Stimulated activated CD4-positive, alpha-beta T cell treated with anti-CD3 and anti-CD28 coated beads, Interleukin-15, amount 100 ng/mL, for 48 hours (primary cell): ENCODE results near the gene SCAP.
"Not testable (repeated sequence)": the region's sequence is repeated elsewhere in the genome, so short reads cannot be mapped to it uniquely, and the experiment has no call there.

Experiments used
- DNase-seq, 2 donors: peaks; one replicate each; pipeline ENCODE4 v3.0.0-alpha.2; 2020; ENCODE audit warnings: low read depth in 2 of 2

Gene SCAP

GRCh38 chr3:47475570-47476329 is at the start of gene SCAP:
SCAP (minus strand) TSS chr3:47475941; CDS start chr3:47442993, 32,948 bp downstream.
- peak; percentile 91 to 94 for DNase-seq

- no peak for DNase-seq
Measured at GRCh38 chr3:47523310-47524073, 47.8 kb upstream of the SCAP start.

GRCh38 chr3:47522082-47522987 is 46.6 kb upstream of the SCAP start:
- DNase-seq = peak; percentile 56 to 75

DNA sequence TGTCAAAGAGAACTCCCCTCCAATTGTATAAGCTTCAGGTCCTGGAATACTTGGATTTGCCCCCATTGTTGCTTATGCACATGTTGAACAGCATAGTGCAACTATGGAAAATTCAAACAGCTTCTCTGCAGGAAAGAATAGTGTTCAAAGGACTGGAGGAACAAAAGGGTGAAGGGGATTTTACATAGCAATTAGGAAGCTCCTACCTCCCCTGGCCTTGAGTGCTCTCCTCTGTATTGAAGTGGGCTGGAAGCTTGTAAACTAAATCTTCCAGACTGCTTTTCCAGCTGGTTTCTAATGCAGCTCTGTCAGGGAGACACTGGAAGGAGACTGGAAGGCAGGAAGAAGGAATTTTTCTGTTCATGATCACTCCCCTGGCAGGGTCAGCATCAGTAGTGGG is 45.0 kb upstream of the SCAP start:
- DNase-seq = no peak

DNA sequence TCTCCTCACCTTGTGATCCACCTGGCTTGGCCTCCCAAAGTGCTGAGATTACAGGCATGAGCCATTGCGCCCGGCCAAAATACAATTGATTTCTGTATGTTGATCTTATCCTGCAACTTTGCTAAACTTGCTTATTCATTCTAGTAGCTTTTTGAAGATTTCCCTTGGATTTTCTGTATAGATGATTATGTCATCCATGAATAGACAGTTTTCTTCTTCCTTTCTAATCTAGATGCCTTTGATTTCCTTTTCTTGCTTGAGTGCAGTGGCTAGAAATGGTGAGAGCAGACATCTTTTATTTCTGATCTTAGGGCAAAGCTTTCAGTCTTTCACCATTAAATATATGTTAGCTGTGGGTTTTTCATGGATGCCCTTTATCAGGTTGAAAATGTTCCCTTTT is 42.2 kb upstream of the SCAP start:
- no peak for DNase-seq

- DNase-seq = no peak
Measured at GRCh38 chr3:47515864-47516319, 40.2 kb upstream of the SCAP start.

- no peak for DNase-seq
Measured at GRCh38 chr3:47515100-47515499, 39.4 kb upstream of the SCAP start.

- peak; percentile 96 to 97 for DNase-seq
Measured at GRCh38 chr3:47513125-47513929, 37.6 kb upstream of the SCAP start, which contains the start of gene ELP6. ELP6 (minus strand) TSS chr3:47513712; CDS start chr3:47513590, 122 bp downstream.

GRCh38 chr3:47512416-47513124 is 36.8 kb upstream of the SCAP start:
- DNase-seq = peak in 1 of 2 donors; percentile 15

DNA sequence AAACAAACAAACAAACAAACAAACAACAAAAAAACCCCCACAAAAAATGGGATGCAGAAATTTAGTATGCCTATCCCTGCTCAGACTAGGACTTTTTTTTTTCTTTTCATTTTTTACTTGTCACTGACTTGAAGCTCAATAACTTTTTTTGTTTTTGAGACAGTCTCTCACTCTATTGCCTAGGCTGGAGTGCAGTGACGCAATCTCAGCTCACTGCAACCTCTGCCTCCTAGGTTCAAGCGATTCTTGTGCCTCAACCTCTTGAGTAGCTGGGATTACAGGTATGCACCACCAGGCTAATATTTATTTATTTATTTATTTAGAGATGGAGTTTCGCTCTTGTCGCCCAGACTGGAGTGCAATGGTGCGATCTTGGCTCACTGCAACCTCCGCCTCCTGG is 29.5 kb upstream of the SCAP start:
- not testable (repeated sequence) for DNase-seq

GRCh38 chr3:47504113-47504512 is 28.4 kb upstream of the SCAP start:
- no peak for DNase-seq

DNA sequence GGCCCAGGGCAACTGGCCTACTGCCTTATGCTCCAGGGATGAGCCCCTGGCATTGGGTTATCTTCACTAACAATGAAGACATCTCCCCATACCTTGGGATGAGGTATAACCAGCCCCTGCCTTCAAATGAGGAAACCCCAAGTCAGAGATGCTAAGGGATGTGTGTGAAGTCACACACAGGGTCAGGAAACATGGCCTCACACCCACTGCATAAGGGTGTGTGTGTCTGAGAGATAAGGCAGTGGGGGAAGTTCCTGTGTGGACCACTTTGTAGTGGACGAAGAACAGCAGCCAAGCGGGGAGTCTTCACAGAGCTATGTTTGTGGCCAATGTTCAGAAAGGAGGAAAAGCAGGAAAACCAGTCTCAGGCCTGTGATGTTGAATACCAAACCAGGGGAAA is 27.3 kb upstream of the SCAP start:
- DNase-seq = no peak

GRCh38 chr3:47496892-47497291 is 21.2 kb upstream of the SCAP start:
- no peak for DNase-seq

- DNase-seq = no peak
Measured at GRCh38 chr3:47495886-47496285, 20.1 kb upstream of the SCAP start.

DNA sequence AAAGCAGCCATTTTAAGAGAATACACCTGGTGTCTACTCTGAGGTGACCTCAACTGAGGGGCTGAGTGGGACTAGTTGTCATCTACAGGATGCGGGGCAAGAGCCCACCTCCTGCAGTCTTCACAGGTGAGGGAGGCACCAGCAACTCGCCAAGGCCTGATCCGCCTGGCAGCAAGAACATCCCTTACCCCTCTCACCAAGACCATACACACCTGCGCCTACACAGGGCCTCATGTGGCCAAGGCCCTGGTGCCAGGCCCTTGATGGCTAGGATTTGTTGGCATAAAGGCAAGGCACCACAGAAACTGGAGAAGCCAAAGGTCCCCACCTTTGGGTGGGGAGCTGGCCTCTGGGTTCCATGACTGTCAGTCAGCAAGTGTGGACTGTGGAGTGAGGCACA is 19.4 kb upstream of the SCAP start:
- no peak for DNase-seq

DNA sequence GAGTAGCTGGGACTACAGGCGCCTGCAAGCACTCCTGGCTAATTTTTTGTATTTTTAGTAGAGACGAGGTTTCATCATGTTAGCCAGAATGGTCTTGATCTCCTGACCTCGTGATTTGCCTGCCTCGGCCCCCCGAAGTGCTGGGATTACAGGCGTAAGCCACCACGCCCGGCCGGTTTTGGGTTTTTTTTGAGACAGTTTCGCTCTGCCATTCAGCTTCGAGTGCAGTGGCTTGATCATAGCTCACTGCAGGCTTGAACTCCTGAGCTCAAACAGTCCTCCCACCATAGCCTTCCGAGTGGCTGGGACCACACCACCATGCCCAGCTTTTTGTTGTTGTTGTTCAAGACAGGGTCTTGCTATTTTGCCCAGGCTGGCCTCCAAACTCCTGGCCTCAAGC is 16.0 kb upstream of the SCAP start:
- DNase-seq = no peak

- DNase-seq = no peak
Measured at GRCh38 chr3:47491186-47491585, 15.4 kb upstream of the SCAP start.

DNA sequence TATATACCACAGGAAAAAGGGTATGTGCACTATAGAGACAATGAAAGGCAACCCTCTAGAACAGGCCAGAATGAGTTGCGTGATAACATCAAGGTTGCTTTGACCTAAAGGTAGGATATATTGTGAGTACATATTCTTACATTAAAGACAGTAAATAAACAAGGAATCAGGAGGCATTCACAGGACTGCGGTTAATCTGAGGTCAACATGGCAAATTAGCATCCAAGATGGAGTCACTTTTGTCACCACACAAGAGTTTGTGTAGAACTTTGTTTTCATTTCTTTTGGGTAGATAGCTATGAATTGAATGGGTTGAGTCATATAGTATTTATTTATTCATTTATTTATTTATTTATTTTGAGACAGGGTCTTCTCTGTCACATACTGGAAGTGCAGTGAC is 11.5 kb upstream of the SCAP start:
- DNase-seq = no peak

DNA sequence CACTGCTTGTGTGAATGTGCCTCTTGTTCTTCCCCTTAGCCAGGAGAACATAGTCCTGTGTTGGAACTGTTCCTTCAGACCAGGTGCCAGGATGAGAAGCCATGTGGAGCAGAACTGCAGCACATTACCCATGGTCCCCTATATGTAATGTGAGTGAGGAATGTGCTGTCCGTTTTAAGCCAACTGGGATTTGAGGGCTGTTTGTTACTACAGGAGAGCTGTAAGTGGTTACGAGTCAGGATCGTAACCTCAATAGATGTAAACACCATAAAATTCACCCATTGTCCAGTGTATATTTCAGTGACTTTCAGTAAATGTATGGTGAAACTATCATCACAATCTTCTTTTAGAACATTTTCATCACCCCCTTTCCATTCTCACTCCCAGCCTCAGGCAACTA is 10.1 kb upstream of the SCAP start:
- DNase-seq = no peak

- DNase-seq = no peak
Measured at GRCh38 chr3:47482366-47482765, 6.6 kb upstream of the SCAP start.
